Measurements from ENCODE around the gene HCST.
"Not testable (repeated sequence)": the region's sequence is repeated elsewhere in the genome, so short reads cannot be mapped to it uniquely, and the experiment has no call there.

Gene HCST

GRCh38 chr19:35868172-35868822 is 34.0 kb upstream of the HCST start, which contains the start of gene APLP1:
Gene APLP1 (plus strand): TSS chr19:35868574. CDS start chr19:35868637, 63 bp downstream.
- H3K36me3 ChIP-seq (replicated peaks) = no peaks in the 10 kb centered on the region
- H3K27ac ChIP-seq = no peak within 1 kb of the TSS
- TF ChIP-seq CTCF (IDR thresholded peaks at IDR 0.05; ENCODE audit: low read depth, low read length, missing control alignments) = no peak
- DNase-seq = peak; percentile 16
- in situ Hi-C loops (cut with HindIII; ENCODE audit: low pct_ligation_motif_present, low sequenced_read_pairs) = no loop called here
- peak within 1 kb of the TSS; percentile 34 for H3K4me3 ChIP-seq (ENCODE audit: low read depth, low read length)
- peaks cover 5% of the 10 kb centered on the region for H3K27me3 ChIP-seq (replicated peaks)

DNA sequence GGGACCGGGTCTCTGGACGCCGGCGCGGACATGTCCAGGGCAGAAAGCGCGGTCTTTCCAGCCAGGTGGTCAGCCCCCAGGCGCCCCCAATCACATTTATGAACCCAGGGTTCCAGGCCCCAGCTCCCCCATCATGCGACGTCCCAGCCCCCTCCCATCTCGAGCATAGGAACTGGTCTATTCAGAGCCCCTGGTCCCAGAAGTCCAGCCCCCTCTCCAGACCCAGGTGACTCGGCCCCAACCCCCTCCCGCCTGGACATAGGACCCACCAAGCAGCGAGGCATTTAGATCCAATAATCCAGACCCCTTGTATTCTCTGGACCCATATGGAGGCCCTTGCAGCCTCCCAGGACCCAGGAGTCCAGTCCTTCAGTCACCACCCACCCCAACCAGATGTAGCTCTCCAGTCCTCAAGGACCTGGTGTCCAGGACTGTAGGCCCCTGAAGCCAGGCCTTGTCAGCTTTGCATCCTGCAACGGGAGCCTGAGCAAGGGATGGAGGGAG is 33.5 kb upstream of the HCST start:
- no peak overlapping the region for H3K27ac ChIP-seq
- no peak for TF ChIP-seq CTCF (IDR thresholded peaks at IDR 0.05; ENCODE audit: low read depth, low read length, missing control alignments)
- no peaks in the 10 kb centered on the region for H3K36me3 ChIP-seq (replicated peaks)
- peak overlapping the region; percentile 34 for H3K4me3 ChIP-seq (ENCODE audit: low read depth, low read length)
- in situ Hi-C loops (cut with HindIII; ENCODE audit: low pct_ligation_motif_present, low sequenced_read_pairs) = no loop called here
- H3K27me3 ChIP-seq (replicated peaks) = peaks cover 5% of the 10 kb centered on the region
- no peak for DNase-seq

- in situ Hi-C loops (cut with HindIII; ENCODE audit: low pct_ligation_motif_present, low sequenced_read_pairs) = no loop called here
- Histone ChIP-seq H3K4me3 (ENCODE audit: low read depth, low read length) (peak overlapping the region; percentile 34), H3K36me3 (replicated peaks) (no peaks in the 10 kb centered on the region), H3K27me3 (replicated peaks) (peaks cover 5% of the 10 kb centered on the region), H3K27ac (no peak overlapping the region)
- DNase-seq = peak; percentile 73
- no peak for TF ChIP-seq CTCF (IDR thresholded peaks at IDR 0.05; ENCODE audit: low read depth, low read length, missing control alignments)
These were observed 32.8 kb upstream of the HCST start for GRCh38 chr19:35869327-35870123.

DNA sequence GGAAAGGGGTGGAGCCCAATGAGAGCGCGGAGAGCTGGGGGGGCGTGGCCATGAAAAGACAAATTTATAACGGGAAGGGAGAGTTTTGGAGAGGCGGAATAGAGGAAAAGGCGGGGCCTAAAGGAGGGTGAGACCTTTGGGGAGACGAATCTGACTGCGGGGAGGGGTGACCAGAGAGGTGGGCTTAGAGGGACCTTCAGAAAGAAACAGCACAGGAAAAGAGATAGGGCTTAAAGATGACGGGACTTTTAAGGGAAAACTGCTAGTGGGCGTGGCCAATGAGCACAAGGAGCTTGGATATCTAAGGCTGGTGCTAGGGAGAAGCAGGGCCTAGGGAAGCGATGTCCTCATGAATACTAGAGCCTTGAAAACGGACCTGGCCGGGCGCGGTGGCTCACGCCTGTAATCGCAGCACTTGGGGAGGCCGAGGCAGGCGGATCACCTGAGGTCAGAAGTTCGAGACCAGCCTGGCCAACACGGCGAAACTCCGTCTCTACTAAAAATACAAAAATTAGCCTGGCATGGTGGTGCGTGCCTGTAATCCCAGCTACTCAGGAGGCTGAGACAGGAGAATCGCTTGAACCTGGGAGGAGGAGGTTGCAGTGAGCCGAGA is 32.1 kb upstream of the HCST start:
- DNase-seq = peak; percentile 20
- H3K27me3 ChIP-seq (replicated peaks); H3K36me3 ChIP-seq (replicated peaks); H3K27ac ChIP-seq; H3K4me3 ChIP-seq (ENCODE audit: low read depth, low read length); in situ Hi-C loops (cut with HindIII; ENCODE audit: low pct_ligation_motif_present, low sequenced_read_pairs): not testable (repeated sequence)

- H3K4me3 ChIP-seq (ENCODE audit: low read depth, low read length) = no peak overlapping the region
- H3K36me3 ChIP-seq (replicated peaks) = no peaks in the 10 kb centered on the region
- peaks cover 5% of the 10 kb centered on the region for H3K27me3 ChIP-seq (replicated peaks)
- in situ Hi-C loops (cut with HindIII; ENCODE audit: low pct_ligation_motif_present, low sequenced_read_pairs) = no loop called here
- H3K27ac ChIP-seq = no peak overlapping the region
- no peak for TF ChIP-seq CTCF (IDR thresholded peaks at IDR 0.05; ENCODE audit: low read depth, low read length, missing control alignments)
- DNase-seq = no peak
These were observed 31.5 kb upstream of the HCST start for GRCh38 chr19:35870798-35871197.

GRCh38 chr19:35871611-35872010 is 30.7 kb upstream of the HCST start:
- Histone ChIP-seq H3K36me3 (replicated peaks) (no peaks in the 10 kb centered on the region), H3K4me3 (ENCODE audit: low read depth, low read length) (no peak overlapping the region), H3K27me3 (replicated peaks) (peaks cover 5% of the 10 kb centered on the region), H3K27ac (no peak overlapping the region)
- TF ChIP-seq CTCF (IDR thresholded peaks at IDR 0.05; ENCODE audit: low read depth, low read length, missing control alignments) = no peak
- no peak for DNase-seq
- in situ Hi-C loops (cut with HindIII; ENCODE audit: low pct_ligation_motif_present, low sequenced_read_pairs) = no loop called here
